Activated CD4-positive, alpha-beta T cell treated with anti-CD3 and anti-CD28 coated beads for 4 hours (primary cell): ENCODE measurements around the gene XRRA1.
"Not testable (repeated sequence)": the region's sequence is repeated elsewhere in the genome, so short reads cannot be mapped to it uniquely, and the experiment has no call there.

ENCODE experiments used
- DNase-seq, 2 donors: peaks; one replicate each; pipeline ENCODE4 v3.0.0-alpha.2; 2020

Gene XRRA1

DNA sequence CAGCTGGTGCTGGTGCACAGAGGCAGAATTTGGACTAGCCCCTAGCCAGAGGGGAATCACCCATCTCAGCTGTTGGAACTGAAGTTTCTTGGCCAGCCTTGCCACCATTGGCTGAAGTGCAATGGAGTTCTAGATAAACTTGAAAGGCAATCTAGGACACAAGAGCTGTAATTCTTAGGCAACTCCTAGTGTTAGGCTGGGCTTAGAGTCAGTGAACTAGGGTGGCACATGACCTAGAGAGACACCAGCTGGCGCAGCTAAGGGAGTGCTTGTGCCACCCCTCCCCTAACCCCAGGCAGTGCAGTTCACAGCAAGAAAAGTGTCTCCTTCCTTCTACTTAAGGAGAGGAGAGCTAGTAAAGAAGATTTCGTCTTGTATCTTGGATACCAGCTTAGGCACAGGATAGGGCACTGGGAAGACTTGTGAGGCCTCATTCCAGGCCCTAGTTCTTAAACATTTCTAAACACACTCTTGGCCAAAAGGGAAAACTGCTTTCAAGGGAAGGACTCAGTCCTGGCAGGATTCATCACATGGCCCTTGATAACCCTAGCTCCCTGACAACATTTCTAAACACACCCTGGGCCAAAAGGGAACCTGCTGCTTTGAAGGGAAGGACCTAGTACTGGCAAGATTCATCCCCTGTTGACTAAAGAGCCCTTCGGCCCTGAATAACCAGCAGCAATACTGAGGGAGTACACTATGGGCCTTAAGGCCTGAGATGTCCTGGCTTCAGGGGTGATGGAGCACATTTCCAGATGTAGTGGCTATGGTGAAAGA, 53.4 kb downstream of the XRRA1 start:
- no peak for DNase-seq

DNA sequence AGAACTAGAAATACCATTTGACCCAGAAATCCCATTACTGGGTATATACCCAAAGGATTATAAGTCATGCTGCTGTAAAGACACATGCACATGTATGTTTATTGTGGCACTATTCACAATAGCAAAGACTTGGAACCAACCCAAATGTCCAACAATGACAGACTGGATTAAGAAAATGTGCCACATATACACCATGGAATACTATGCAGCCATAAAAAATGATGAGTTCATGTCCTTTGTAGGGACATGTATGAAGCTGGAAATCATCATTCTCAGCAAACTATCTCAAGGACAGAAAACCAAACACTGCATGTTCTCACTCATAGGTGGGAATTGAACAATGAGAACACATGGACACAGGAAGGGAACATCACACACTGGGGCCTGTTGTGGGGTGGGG, 55.9 kb downstream of the XRRA1 start:
- DNase-seq, result not testable (repeated sequence)

DNA sequence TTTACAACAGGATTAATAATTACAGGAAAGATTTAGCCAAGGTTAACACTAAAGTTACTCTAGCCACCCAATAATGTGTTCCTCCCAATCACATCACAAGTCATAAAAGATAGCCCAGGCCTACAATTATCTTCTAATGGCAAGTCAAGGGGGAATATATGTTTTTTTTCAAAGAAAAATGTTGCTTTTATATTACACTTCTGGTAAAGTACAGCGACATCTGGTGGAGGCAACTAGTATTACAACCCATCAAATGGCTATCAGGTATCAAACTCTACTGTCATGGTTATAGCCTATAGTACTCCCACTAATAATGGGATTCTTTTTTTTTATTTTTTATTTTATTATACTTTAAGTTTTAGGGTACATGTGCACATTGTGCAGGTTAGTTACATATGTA, 71.8 kb downstream of the XRRA1 start:
- DNase-seq, result no peak

DNA sequence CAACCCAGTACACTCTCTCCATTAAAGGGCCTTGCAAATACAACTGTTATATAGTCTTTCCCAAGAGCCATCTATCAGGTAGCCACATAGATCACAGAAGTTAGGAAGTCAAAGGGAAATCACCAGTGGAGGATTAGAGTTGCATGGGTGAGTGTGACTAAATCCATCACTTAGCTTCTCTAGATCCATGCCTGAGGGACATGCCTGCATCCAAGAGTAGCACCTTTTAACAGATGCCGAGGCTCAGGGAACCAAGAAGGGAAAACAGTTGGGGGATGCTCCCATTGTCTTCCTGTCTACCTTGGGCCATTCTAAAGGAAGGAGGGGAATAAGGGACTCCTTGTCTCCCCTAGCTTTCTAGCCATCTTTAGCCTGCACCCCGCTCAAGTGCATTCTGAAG, 77.9 kb downstream of the XRRA1 start:
- no peak for DNase-seq

DNA sequence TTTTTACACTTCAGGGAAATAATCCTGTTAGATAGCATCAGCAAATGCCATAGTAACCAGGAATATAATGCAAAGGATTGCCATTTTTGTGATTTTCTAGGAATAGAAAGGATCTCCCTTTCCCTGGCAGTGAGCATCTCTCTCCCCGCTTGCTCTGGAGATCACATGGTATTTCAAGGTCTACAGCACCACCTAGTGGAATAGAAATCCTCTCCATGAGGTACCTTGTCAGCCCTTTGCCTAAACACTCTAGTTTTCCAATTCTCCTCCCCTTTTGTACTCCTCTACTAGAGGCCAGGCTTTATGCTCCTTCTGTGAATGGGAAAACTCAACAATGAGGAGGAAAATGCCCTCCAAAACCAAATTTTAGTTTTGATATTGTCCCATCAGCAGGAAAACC, 78.4 kb downstream of the XRRA1 start:
- DNase-seq, result no peak

DNA sequence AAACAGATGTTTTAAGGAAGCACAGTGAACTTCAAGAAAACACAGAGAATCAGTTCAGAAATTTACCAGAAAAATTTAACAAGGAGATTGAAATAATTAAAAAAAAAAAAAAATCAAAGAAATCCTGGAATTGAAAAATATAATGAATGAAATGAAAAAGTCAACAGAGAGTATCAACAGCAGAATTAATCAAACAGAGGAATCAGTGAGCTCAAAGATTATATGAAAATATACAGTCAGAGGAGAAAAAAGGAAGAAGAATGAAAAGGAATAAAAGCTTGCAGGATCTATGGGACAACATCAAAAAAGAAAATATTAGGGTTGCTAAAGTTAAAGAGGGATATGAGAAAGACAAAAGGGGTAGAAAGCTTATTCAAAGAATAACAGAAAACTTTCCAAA, 82.3 kb downstream of the XRRA1 start:
- DNase-seq, result no peak

DNA sequence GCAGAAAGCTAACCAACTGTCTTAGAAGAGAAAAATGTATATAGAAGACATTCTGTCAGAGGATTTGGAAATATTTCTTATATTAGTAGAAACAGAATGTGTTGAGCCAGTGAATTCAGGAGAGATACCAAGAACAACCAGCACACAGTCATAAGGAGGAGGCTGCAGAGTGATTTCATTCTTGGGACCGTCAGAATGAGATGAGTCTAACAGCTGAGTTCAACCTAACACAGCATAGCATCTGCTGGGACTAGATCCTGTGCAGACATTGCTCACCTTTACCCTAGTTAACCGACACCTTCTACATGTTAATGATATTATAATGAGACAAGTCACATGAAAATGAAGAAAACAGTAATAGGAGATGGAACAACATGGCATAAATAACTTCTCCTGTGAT, 85.5 kb downstream of the XRRA1 start:
- DNase-seq, result no peak

DNA sequence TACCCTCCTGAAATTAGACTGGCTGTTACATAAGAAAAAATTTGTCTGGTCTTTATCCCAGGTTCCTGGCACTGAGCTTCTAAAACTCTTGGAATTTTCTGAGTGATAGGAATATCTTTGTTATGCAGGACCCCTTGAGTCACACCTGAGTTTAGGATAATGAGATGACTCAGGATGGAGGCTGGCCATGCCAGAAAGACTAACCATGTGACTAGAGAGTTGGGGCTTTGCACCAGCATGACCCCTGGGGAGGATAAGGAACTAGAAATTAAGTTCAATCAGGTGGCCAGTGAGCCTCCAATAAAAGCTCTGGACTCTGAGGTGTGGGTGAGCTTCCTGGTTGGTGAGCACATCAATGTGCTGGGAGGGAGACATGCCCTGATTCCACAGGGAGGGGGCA, 88.1 kb downstream of the XRRA1 start:
- no peak for DNase-seq

DNA sequence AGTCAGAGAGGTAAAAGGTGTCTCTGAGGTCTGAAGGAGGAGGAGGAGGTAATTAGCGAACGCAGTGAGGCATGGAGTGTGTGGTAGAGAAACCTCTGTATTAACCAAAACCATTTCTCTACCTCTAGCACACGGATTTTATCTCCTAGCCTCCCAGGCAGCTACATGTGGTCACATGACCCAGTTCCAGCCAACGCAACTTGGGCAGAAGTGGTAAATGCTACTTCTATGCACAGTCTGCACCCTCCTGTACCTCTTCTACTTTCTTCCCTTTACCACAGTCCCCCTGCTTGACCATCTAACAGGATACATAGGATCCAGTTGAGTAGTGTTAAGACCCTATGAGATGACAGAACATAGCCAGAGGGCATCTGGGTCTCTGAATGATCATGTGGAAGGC, 95.7 kb downstream of the XRRA1 start:
- no peak for DNase-seq

DNA sequence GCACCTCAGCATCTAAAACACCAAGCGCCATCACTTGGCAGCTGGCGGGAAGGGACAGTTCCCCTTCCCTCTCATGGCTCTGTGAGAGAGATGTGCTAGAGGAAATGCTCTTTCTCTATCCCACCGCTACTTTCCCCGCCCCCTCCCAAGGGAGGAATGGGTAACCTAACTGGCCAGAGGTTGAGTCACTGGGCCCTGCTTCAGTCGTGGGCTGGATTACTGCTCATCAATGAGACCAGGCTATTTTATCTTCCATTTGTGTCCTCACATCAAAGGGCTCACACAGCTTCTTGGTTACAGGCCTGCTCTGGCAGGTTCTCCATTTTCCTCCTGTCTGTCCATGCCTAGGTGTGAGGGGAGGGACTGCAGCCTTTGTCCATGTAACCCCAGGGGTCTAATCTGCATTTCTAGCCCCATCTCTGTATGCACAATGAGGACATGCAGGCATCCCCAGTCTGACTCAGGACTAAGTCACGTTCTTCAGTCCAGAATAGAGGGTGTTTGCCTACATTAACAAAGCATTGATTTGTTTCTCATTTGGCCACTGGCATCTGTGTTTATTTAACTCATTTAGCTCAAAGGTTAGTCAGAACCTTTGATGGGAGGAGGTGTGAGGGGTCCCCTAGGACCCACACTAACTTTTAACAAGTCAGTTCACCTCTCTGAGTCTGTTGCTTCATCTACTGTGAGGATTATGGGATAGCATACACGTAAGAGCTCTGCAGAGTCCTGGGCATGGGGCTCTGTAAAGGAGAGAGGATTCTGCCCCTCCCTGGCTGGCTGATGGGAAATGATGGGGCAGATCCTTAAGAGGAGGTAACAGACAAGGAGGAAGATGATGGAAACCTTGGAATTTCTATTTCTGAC, 99.1 kb downstream of the XRRA1 start:
- no peak for DNase-seq

DNA sequence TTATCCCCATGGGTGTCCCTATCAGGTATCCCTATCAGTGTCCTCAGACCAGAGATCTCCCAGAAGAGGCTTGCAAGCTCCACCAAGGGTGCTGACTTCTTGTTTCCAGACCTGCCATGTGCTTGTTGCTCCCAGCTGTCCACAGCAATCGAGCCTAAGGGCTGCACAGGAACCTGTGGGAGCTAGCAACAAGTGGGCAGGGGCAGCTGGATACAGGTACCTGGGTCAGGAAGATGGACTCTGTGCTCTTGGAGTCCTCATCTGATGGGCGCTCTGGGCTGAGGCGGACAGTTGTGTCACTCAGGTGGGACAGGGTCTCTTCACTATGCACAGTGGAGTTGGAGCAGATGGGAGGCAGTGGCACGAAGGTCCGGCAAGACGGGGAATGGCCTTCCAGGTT, 101.0 kb downstream of the XRRA1 start:
- no peak for DNase-seq

DNA sequence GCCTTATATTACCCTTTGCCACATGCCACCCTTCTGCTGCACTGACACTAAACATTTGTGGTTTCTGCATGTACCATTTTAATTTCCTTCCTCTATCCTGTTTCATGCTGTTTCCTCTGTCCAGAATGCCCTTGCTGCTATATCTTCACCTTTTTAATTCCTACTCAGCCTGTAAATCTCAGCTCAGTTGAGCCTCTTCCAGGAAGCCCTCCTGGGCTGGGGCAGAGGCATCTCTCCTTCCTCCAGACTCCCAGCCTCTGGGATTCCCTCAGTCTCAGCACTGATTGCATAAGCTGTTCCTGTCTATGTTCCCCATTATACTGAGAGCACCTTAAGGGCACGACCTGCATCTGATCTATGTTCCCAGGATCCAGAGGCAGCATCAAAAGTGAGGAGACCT, 101.5 kb downstream of the XRRA1 start:
- no peak for DNase-seq

DNA sequence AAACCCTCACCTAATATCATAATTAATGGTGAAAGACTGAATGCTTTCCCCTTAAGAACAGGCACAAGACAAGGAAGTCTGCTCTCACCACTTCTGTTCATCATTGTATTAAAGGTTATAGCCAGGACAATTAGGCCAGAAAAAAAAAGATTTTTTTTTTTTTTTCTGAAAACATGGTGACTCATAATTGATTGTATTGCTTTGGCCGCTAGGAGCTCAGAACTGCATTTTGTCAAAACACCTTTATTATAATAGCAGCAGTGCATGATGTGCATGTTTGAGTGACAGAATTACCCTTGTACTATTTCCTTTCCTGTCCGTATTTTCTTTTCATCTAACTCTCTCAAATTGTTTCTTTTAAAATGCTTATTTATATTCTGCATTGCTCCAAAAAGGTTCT, 102.1 kb downstream of the XRRA1 start:
- DNase-seq, result no peak

DNA sequence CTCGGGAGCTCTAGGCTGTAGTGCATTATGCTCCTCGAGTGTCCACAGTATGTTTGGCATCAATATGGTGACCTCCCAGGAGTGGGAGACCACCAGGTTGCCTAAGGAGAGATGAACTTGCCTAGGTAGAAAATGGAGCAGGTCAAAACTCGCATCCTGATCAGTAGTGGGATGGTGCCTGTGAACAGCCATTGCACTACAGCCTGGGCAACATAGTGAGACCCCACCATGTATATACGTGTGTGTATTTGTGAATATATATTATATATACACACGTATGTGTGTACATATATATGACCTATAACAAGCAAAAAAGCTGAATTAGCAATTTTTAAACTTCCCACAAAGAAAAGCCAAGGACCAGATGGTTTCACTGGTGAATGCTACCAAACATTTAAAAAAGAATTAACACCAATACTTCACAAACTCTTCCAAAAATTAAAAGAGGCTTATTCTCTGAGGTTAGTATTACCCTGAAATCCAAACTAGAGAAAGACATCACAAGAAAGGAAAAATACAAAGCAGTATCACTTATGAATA, 102.8 kb downstream of the XRRA1 start:
- DNase-seq, result no peak

DNA sequence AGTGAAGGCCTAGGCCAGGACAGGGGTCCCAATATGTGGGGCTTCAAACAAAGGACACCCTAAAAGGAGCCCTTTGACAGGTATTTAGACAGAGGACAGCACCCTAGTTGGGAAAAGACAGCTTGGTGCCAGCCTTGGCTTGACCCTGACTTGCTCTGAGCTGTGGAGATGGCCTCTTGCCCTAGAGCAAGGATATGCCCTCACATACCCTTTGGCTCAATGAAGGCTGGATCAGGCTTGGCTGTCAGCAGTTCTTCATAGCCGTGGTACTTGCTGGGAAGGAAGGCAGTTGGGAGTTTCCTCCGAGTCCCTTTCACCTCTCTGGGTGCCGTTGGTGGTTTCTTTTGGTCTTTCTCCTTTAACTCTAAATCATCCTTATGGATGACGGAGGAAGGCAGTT, 104.0 kb downstream of the XRRA1 start:
- DNase-seq, result no peak

DNA sequence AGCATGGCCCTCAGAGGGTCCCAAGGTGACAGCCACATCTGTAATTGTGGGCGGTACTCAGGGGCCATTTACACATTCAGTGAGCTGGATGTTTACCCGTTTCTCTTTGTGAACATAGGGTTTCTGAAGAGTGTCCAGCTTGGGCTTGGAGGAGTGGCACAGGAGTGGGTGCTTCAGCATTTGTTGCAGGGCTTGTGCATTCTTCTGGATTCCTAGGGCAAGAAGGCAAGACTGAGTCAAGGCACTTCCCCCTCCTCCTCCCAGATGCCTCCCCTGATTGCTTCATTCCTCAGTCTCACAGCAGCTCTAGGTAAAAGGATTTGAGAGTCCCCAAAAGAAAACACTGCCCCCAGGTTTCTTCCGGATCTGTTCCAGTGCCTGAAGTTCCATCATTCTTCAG, 104.8 kb downstream of the XRRA1 start:
- no peak for DNase-seq

DNA sequence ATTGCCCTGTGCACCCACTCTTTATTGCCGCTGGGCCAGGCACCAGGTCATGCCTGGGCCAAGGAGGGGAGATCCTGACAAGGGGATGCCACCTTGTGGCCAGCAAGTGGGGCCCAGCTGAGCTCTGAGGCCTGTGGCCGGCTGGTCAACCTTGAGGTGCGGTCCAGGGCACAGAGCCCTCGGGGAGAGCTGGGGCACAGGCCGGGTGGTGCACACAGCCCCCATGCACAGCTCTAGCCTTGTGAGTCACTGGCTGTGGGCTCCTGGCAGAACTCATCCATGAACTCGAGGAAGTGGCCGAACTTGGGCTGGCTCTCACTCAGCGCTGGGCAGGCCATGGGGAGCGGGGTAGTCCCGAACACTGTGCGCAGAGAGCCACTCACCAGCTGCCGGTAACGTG, 105.9 kb downstream of the XRRA1 start:
- DNase-seq, result no peak

DNA sequence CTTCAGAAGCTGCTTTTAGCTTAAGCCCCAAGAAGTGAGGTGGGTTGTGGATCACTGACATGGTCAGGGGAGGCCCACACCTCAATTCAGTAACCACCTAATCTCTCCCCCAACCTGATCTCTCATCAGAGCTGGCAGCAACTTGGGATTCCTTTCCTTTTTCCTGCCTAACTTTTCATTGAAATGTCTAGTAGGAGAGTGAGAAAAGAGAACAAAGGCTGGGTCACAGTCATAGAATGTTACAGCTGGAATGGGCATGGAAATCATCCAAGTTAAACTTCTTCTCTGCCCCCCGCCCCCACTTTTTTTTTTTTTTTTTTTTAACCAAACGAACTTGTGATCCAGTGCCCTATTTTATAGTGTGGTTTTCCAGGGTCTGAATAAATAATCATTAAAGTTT, 108.4 kb downstream of the XRRA1 start:
- no peak for DNase-seq

DNA sequence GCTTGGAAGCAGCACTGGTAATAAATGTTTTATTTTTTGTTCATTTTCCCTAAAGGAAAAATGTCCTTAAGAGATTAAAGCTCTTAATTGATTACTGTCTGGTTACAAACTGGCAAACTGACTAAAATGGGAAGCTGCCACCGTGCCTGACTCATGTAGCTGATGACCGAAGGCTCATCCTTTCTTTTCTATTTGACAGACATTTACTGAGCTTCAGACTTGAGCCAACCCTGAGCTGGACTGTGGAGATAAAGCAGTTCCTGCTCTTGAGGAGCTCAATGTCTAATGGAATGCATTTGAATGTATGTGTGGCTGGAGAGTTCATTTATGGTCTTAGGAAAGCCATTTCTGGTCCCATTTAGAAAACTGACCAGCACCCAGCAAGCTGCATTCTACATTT, 108.9 kb downstream of the XRRA1 start:
- DNase-seq, result no peak

DNA sequence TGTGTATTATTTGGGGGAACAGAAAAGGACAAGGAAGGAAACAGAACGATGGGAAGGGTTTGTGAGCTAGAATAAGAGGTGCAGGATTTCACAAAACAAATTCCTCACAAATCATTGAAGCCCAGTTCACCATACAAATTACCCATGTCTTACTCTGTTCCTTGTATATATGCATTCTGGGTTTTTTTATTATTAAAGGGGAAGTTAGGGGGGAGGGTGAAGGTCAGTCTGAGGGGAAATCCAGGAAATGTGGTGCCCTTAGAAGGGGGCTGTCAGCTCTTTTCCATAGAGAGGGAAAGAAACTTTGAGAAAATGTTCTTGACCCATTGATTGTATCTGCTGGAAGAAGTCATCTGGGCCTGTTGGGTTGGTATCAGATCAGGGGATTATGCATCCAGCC, 109.4 kb downstream of the XRRA1 start:
- DNase-seq, result no peak

DNA sequence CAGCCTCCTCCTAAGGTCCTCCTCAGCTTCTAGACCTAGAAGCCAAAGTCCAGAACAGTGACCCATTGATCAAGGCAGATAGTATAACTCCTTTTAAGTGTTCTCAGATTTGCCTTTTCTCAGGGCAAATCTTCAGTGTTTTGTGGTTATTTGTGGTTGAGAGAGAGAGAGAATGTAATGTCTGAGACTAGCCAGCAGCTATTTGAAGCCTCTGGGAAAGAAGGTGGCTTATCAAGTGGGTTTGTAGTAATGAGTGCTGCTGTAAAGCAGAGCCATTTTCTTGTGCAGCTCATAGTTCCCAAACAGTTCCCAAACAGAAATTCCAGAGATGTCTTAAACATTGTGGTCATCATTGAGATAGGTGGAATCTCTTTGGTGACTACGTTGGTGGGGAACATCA, 110.7 kb downstream of the XRRA1 start:
- DNase-seq, result no peak

DNA sequence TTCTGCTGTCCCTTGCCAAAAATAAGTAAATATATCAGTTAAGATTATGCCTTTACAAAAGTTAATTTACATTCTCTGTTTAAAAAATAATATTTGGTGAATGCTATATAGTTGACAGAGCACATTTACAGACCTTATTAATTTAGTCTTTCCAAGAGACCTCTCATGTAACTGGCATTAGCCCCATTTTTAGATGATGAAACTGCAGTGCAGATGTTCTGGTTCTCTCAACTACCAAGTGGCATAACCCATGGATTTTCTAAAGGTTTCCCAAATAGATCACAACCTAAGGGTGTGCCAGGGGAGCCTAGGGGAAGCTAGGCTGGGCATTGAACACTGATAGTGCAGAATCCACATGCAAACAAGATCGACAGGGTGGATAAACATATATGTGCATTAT, 111.7 kb downstream of the XRRA1 start:
- no peak for DNase-seq

DNA sequence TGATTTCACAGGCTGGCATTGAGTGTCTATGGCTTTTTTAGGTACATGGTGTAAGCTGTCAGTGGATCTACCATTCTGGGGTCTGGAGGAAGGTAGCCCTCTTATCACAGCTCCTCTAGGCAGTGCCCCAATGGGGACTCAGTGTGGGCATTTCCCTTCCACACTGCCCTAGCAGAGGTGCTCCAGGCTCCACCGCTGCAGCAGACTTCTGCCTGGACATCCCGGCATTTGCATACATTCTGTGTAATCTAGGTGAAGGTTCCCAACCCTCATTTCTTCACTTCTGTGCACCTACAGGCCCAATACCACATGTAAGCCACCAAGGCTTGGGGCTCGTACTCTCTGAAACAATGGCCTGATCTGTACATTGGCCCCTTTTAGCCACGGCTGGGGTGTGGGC, 122.0 kb downstream of the XRRA1 start:
- no peak for DNase-seq

DNA sequence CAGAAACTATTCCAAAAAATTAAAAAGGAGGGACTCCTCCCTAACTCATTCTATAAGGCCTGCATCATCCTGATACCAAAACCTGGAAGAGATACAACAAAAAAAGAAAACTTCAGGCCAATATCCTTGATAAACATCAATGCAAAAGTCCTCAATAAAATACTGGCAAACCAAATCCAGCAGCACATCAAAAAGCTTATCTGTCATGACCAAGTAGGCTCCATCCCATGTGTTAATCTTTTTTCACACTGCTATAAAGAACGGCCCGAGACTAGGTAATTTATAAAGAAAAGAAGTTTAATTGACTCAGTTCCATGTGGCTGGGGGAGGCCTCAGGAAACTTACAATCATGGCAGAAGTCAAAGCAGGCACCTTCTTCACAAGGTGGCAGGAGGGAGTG, 123.3 kb downstream of the XRRA1 start:
- not testable (repeated sequence) for DNase-seq
